HG02970 (cell line): ENCODE data around the gene STX8.
A peak's percentile ranks its signal among the peaks of the same experiment; 100 is the strongest.
"Not testable (repeated sequence)": the region's sequence is repeated elsewhere in the genome, so short reads cannot be mapped to it uniquely, and the experiment has no call there.

Experiments used
- ATAC-seq: cut with Tn5 transposase; IDR thresholded peaks from one replicate; pipeline ENCODE4 v1.9.1; 2021; ENCODE audit warnings: mild to moderate bottlenecking, moderate library complexity, moderate number of reproducible peaks; ENCODE audit not compliant: unreplicated experiment, low FRiP score

Gene STX8

GRCh38 chr17:9575381-9576101 is at the start of gene STX8:
Gene STX8 (minus strand): TSS chr17:9575820. CDS start chr17:9575808, 12 bp downstream.
- peak; percentile 59 for ATAC-seq

DNA sequence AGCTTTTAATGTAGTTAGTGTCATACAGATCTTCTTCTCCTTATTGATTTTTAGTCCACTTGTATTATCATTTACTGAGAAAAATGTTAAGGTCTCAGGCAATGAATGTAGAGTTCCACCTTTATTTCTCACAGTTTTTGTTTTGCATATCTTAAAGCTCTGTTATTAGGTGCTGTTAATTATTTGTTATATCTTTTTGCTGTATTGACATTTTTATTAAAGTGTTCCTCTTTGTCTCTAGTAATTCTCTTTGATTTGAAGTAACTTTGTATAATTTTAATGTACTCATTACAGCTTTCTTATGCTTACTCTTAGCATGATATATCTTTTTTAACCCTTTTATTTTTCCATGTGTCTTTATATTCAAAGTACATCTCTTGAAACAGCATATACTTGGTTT is 47.3 kb upstream of the STX8 start:
- no peak for ATAC-seq

DNA sequence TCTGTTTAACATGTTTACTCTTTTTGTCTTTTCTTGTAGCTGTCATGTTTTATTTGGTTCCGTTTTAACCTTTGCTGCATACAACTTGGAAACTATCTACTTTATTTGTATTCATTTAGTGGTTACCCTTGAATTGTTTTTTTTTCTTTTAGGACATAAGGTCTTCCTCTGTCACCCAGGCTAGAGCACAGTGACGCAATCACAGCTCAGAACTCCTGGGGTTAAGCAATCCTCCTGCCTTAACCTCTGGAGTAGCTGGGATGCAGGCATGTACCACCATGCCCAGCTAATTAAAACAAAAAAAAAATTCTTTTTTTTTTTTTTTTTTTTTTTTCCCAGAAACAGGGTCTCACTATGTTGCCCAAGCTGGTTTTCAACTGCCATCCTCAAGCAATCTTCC is 39.9 kb upstream of the STX8 start:
- no peak for ATAC-seq

DNA sequence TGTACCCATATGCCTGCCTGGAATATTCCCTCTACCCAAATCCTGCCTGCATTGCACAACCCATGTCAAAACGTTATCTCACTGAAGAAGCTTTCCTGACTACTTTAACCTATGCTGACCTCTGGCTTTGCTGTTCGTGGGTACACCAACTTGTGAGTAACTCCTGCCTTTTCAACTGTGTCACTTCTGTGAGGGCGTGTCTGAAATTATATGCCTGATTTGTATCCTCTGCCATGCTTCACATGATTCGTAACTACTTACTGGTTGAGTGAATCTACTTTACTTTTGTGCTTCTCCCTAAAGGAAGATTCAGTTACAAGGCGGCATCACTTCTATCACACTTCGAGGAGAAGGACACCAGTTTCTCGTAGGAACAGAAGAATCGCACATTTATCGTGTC is 36.4 kb upstream of the STX8 start:
- no peak for ATAC-seq

DNA sequence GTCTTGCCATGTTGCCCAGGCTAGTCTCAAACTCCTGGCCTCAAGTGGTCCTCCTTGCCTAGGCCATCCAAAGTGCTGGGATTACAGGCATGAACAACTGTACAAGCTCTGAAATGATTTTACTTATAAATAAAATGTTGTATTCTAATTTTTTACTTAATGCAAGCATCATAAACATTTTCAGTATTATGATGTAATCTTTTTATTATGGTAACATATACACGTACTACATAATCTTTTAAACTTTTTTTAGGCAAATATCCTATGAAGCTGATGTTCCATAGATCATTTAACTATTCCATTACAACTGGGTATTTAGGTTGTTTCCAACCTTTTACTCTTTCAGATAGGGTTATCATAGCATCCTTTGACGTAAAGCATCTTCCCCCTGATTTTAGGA is 35.9 kb upstream of the STX8 start:
- no peak for ATAC-seq

GRCh38 chr17:9607058-9607457 is 31.4 kb upstream of the STX8 start:
- not testable (repeated sequence) for ATAC-seq

DNA sequence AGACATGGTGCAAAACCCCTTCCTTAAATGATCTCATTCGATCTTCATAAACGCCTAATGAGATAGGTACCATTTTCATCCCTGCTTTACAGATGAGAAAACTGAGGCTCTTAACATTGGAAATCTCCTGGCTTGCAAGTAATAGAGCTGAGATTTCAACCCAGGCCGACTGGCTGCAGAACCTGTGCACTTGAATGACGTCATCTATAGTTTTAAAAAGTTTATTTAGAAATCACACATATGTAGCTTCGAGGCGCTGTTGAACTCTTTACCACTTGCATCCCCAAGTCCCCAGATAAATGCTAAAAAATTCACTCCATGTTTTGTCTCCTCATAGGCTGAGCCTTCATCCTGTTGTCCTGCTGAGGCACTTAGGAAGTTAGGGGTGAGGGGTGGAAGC is 30.8 kb upstream of the STX8 start:
- ATAC-seq: no peak

GRCh38 chr17:9604583-9604982 is 29.0 kb upstream of the STX8 start:
- ATAC-seq: not testable (repeated sequence)

DNA sequence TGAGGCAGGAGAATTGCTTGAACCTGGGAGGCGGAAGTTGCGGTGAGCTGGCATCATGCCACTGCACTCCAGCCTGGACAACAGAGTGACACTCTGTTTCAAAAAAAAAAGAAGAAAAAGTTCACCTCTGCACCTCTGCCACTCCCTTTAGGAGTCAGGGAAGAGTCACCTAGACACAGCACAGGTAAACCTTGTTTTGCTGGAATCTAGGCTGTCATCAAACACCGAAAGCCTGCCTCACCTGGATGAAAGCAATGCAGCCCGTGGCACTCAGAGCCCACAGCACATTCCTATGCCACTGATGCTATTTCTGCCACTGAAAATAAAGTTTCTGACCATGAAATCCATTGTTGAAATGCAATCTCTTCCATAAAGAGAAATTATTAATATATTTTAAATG is 23.0 kb upstream of the STX8 start:
- no peak for ATAC-seq

DNA sequence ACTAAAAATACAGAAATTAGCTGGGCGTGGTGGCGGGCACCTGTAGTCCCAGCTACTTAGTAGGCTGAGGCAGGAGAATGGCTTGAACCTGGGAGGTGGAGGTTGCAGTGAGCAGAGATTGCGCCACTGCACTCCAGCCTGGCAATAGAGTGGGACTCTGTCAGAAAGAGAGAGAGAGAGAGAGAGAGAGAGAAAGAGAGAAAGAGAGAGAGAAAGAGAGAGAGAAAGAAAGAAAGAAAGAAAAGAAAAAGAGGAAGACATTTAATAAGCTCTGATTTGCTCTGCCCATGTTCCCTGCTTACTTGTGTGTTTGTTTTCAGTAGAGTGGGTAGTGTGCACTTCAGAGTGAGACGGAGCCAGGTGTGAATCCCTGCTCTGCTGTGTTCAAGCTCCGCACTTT is 22.0 kb upstream of the STX8 start:
- not testable (repeated sequence) for ATAC-seq

GRCh38 chr17:9594065-9594464 is 18.4 kb upstream of the STX8 start:
- ATAC-seq: no peak

DNA sequence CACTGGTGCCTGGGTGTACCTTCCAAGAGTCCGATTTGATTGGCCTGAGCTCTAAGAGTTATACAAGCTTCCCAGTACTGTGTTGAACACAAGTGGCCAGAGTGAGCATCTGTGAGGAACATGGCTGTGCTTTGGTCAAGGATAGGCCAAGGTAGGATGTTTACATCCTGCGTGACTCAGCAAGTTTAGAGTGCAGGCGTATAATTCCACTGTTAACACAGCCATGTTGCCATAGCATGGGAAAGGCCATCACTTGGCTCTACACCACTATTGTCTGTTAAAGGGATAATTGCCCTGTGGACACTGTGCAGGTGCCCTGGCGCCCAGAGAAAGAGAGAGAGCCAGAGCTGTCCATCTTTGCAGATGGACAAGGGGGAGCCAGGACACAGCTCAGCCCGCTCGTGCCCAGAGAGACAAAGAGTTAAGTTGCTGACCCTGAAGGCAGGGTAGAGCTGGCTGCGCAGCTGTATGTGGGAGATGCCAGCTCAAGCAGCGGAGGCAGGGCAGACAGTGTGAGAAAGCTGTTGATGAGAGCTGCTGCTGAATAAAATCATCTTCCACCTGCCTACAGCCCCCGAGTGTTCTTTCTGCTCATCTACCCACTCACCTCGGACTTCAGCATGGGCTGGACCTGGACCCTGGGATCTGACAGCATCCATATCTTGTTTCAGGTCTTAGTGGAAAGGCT is 12.5 kb upstream of the STX8 start:
- ATAC-seq: no peak

GRCh38 chr17:9577373-9577709 is 1.7 kb upstream of the STX8 start:
- no peak for ATAC-seq

DNA sequence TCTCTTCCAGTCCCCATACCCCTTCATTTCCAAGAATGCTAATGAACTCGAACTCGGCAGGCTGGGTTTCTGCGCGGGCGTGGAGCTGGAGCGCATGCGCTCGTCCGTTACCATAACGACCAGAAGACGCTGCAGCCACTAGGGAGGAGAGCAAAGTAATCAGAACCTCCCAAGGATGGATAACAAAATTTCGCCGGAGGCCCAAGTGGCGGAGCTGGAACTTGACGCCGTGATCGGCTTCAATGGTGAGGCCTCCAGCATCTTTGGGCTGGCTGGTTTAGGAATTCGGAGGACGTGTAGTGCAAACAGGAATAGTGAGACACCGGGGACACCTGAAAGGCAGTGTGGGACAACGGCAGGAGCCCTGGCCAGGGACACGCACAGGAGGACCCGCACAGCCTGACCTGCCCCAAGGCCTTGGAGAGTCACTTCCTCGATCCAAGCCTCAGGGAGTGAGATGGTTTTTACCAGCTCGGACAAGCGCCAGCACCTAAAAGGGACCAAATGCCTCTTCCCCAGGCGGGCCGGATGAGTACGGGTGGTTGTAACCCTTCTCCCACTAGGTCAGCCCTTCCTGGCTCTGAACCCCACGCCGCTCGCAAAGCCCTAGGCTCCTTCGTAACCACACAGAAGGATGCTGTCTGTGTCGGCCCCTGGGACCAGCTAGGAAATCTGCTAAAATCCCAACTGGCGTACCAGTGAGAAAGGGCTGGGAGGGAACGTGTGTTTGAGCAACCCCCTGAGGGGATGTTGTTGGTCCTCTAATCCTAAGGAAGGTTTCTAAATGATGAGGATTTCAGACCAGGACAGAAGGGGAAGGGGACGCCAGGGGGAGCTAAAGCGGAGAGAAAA is 1.1 kb upstream of the STX8 start, which contains the start of gene CFAP52:
Gene CFAP52, plus strand, starts transcription at position 122 of the 852 bp plus-strand sequence. Its CDS starts 54 bp downstream, at position 176.
- no peak for ATAC-seq

- no peak for ATAC-seq
Measured at GRCh38 chr17:9571201-9571600, 4.4 kb downstream of the STX8 start.

- ATAC-seq: no peak
Measured at GRCh38 chr17:9568957-9569588, 6.5 kb downstream of the STX8 start.

DNA sequence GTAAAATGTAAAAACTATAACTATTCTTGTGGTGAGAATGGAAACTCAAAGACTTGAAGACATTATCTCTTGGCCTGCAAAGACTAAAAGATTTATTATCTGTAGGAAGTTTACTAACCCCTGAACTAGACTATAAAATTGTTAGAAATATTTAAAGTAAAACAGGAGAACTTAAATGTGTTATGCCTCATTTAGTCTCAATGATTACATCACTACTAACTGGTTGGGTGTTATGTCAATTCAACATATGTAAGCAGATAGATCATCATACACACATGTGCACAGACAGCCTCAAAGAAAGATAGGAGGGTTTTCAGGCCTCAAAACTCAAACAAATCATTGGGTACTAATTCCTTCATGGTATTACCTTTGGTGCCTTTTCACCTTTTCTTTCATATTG is 7.6 kb downstream of the STX8 start:
- no peak for ATAC-seq

DNA sequence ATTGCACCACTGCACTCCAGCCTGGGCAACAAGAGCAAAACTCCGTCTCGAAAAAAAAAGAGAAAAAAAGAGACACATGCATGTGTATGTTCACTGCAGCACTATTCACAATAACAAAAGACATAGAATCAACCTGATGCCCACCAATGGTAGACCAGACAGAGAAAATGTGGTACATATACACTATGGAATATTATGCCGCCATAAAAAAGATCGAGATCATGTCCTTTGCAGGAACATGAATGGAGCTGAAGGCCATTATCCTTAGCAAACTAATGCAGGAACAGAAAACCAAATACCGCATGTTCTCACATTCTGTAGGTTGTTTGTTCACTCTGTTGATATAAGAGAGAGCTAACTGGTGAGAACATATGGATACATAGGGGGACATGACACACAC is 8.9 kb downstream of the STX8 start:
- not testable (repeated sequence) for ATAC-seq

GRCh38 chr17:9566067-9566466 is 9.6 kb downstream of the STX8 start:
- ATAC-seq: no peak

GRCh38 chr17:9564104-9564503 is 11.5 kb downstream of the STX8 start:
- ATAC-seq: no peak

GRCh38 chr17:9557857-9558256 is 17.8 kb downstream of the STX8 start:
- no peak for ATAC-seq
